Measurements from ENCODE around the gene IP6K2. TPM values are rescaled to one million over a fixed set of nuclear protein-coding genes. Genes with fewer than 3 reads are reported as not detected.

The IP6K2 gene
- total RNA-seq, 3 donors from 2014 or later = 99.3 to 199 (median 137) TPM

DNA sequence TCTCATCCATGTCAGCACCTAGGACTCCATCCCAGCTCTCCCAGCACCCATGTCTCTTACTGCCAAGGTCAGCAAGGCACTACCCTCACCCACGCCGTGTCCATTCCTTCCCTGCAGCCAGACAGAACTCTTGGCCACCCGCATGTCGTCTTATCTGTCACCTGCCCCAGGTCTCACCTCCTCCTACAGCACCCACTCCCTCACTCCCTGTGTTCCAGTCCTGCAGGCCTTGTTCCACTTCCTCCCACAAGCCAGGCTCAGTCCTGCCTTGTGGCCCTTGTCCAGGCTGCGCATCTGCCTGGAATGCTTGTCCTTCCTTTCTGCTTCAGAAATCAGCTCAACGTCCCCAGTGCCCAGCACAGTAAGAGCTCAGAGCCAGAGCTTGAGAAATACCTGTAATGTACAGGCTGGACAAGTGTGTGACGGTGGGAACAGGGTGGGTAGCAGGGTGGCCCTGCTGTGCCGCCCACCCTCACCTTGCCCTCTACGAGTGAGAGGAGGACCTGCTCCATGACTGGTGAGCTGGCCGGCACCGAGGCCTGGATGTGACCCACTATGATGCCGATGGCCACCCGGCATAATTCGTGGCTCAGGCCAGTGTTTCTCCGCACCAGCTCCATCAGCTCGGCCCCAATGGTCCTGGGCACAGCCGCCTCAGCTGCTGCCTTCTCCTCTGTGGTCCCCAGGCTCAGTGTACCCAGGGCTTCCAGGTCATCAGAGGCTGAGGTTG, 36.0 kb downstream of the IP6K2 start:
- H3K4me1 ChIP-seq (ENCODE audit: low read depth) = peaks cover 13% of the 10 kb centered on the region
- no peak for TF ChIP-seq CTCF (IDR thresholded peaks at IDR 0.05)
- no peak for ATAC-seq
- intact Hi-C loops (cut with DNase I, micrococcal nuclease) = no loop called here
- no peaks in the 10 kb centered on the region for H3K36me3 ChIP-seq (ENCODE audit: low read depth)
- no peak overlapping the region for H3K4me3 ChIP-seq
- no peaks in the 10 kb centered on the region for H3K9me3 ChIP-seq
- peak in 1 of 3 donors; percentile 45 for DNase-seq

- no peak for TF ChIP-seq CTCF (IDR thresholded peaks at IDR 0.05)
- DNase-seq (peak in 1 of 3 donors; percentile 38), ATAC-seq (peak; percentile 24)
- no peak overlapping the region for H3K4me3 ChIP-seq
- no peaks in the 10 kb centered on the region for H3K36me3 ChIP-seq (ENCODE audit: low read depth)
- intact Hi-C loops (cut with DNase I, micrococcal nuclease) = no loop called here
- peaks cover 12% of the 10 kb centered on the region for H3K4me1 ChIP-seq (ENCODE audit: low read depth)
- H3K9me3 ChIP-seq = no peaks in the 10 kb centered on the region
These were observed 37.3 kb downstream of the IP6K2 start for GRCh38 chr3:48679411-48680391.

- no peak overlapping the region for H3K4me3 ChIP-seq
- ATAC-seq (peak; percentile 19), DNase-seq (peak in 1 of 3 donors; percentile 44)
- H3K9me3 ChIP-seq = no peaks in the 10 kb centered on the region
- H3K4me1 ChIP-seq (ENCODE audit: low read depth) = peaks cover 4% of the 10 kb centered on the region
- intact Hi-C loops (cut with DNase I, micrococcal nuclease) = no loop called here
- no peak for TF ChIP-seq CTCF (IDR thresholded peaks at IDR 0.05)
- H3K36me3 ChIP-seq (ENCODE audit: low read depth) = no peaks in the 10 kb centered on the region
These were observed 38.2 kb downstream of the IP6K2 start for GRCh38 chr3:48678566-48679380.

GRCh38 chr3:48678056-48678455, 39.0 kb downstream of the IP6K2 start:
- H3K9me3 ChIP-seq = no peaks in the 10 kb centered on the region
- intact Hi-C loops (cut with DNase I, micrococcal nuclease) = no loop called here
- DNase-seq (no peak), ATAC-seq (no peak)
- no peaks in the 10 kb centered on the region for H3K36me3 ChIP-seq (ENCODE audit: low read depth)
- H3K4me1 ChIP-seq (ENCODE audit: low read depth) = no peaks in the 10 kb centered on the region
- TF ChIP-seq CTCF (IDR thresholded peaks at IDR 0.05) = no peak
- H3K4me3 ChIP-seq = no peak overlapping the region

- no peak for TF ChIP-seq CTCF (IDR thresholded peaks at IDR 0.05)
- Histone ChIP-seq H3K9me3 (no peaks in the 10 kb centered on the region), H3K36me3 (ENCODE audit: low read depth) (no peaks in the 10 kb centered on the region), H3K4me3 (no peak overlapping the region), H3K4me1 (ENCODE audit: low read depth) (no peaks in the 10 kb centered on the region)
- no peak for ATAC-seq
- peak in 1 of 3 donors; percentile 40 for DNase-seq
- intact Hi-C loops (cut with DNase I, micrococcal nuclease) = no loop called here
These were observed 42.5 kb downstream of the IP6K2 start for GRCh38 chr3:48674505-48674904.

Measured in mucosa of descending colon (tissue), 3 donors.